ENCODE results near the gene COX15. TPM values are rescaled to one million over a fixed set of nuclear protein-coding genes. Genes with fewer than 3 reads are reported as not detected.
A peak's percentile ranks its signal among the peaks of the same experiment; 100 is the strongest.

Gene COX15
- total and polyA plus RNA-seq, 2 donors (not counting 1 experiment from before 2014, with no cell fraction given), result 13.9 to 39.5 TPM

DNA sequence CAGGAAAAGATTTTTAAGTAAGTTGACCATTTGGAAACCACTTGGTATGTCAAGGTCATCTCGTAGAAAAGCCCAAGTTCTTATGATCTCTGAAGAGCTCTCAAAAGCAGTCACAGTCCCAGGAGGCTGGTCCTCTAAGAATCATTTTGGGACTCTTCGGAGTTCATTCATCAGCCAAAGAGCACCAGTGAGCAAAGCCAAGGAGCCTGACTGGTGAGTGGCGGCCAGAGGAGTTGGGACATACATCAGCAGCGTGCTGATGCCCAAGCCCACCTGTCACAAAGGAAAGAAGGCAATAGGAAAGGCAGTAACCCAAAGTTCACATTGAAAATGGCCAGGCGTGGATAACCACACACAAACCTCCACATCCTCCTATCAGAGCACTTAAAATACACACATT, 17.5 kb downstream of the COX15 start:
- WGBS (ENCODE audit: insufficient coverage), result 100% methylated on average over 5 of the region's 5 CpGs
- ChIA-PET CTCF (interaction anchor here (0.7 to 4.6 kb wide), 8 partner anchors 12 to 326 kb away, joined by 3 to 28 read pairs (median 4); no protein-coding TSS in a partner anchor), POLR2A (no interaction called here)
- H3K4me1 Mint-ChIP-seq, result no peaks in the 10 kb centered on the region
- DNase-seq (no peak), ATAC-seq (ENCODE audit: low read depth) (no peak)
- Histone ChIP-seq H3K27me3 (replicated peaks in 1 of 4; ENCODE audit: control extremely low read depth in 1 of 4, control insufficient read depth in 3 of 4, insufficient read depth in 4 of 4, low read length in 3 of 4) (no peaks in the 10 kb centered on the region), H3K36me3 (replicated peaks in 1 of 2; ENCODE audit: control extremely low read depth in 1 of 2, control insufficient read depth in 1 of 2, extremely low read depth in 1 of 2, insufficient read depth in 2 of 2, low read length in 1 of 2) (peaks cover 20 to 47% of the 10 kb centered on the region in 2 experiments), H3K4me1 (ENCODE audit: control insufficient read depth in 2 of 2, insufficient read depth in 2 of 2, low read length in 2 of 2) (no peaks in the 10 kb centered on the region), H3K4me2 (replicated peaks; ENCODE audit: low read depth, low read length, poor library complexity, severe bottlenecking) (no peak overlapping the region), H3K79me2 (ENCODE audit: control insufficient read depth, insufficient read depth, low read length) (no peaks in the 10 kb centered on the region), H3K4me3 (ENCODE audit: control extremely low read depth in 1 of 5, extremely low read depth in 1 of 5, insufficient read depth in 1 of 5, low read depth in 2 of 5, low read length in 4 of 5) (no peak overlapping the region), H3K9ac (ENCODE audit: low read length) (no peak overlapping the region), H3K9me3 (ENCODE audit: control extremely low read depth in 1 of 3, control insufficient read depth in 2 of 3, insufficient read depth in 1 of 3, low read length in 2 of 3) (no peaks in the 10 kb centered on the region), H3K27ac (ENCODE audit: low read length in 2 of 2) (no peak overlapping the region), H4K20me1 (ENCODE audit: control insufficient read depth, insufficient read depth, low read length, poor library complexity, severe bottlenecking) (no peaks in the 10 kb centered on the region), H2AFZ (ENCODE audit: insufficient read depth, low read depth, low read length, poor library complexity, severe bottlenecking) (no peak overlapping the region)
- no peak overlapping the region for H3K27ac Mint-ChIP-seq
- H3K4me3 Mint-ChIP-seq, result no peak overlapping the region
- TF ChIP-seq, protein P1, sequence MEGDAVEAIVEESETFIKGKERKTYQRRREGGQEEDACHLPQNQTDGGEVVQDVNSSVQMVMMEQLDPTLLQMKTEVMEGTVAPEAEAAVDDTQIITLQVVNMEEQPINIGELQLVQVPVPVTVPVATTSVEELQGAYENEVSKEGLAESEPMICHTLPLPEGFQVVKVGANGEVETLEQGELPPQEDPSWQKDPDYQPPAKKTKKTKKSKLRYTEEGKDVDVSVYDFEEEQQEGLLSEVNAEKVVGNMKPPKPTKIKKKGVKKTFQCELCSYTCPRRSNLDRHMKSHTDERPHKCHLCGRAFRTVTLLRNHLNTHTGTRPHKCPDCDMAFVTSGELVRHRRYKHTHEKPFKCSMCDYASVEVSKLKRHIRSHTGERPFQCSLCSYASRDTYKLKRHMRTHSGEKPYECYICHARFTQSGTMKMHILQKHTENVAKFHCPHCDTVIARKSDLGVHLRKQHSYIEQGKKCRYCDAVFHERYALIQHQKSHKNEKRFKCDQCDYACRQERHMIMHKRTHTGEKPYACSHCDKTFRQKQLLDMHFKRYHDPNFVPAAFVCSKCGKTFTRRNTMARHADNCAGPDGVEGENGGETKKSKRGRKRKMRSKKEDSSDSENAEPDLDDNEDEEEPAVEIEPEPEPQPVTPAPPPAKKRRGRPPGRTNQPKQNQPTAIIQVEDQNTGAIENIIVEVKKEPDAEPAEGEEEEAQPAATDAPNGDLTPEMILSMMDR (IDR thresholded peaks at IDR 0.05), result no peak
- no peak for TF ChIP-seq EZH2 (IDR thresholded peaks at IDR 0.05; ENCODE audit: borderline replicate concordance, insufficient read depth, low read depth, low read length, poor library complexity, severe bottlenecking)
- no peaks in the 10 kb centered on the region for H3K9me3 Mint-ChIP-seq (ENCODE audit: insufficient read depth)
- intact Hi-C loops (cut with micrococcal nuclease), result loop anchor here (5.0 kb wide), 1 partner anchor 92 kb away; the partner anchor contains the start of gene SLC25A28
- no peaks in the 10 kb centered on the region for H3K27me3 Mint-ChIP-seq

DNA sequence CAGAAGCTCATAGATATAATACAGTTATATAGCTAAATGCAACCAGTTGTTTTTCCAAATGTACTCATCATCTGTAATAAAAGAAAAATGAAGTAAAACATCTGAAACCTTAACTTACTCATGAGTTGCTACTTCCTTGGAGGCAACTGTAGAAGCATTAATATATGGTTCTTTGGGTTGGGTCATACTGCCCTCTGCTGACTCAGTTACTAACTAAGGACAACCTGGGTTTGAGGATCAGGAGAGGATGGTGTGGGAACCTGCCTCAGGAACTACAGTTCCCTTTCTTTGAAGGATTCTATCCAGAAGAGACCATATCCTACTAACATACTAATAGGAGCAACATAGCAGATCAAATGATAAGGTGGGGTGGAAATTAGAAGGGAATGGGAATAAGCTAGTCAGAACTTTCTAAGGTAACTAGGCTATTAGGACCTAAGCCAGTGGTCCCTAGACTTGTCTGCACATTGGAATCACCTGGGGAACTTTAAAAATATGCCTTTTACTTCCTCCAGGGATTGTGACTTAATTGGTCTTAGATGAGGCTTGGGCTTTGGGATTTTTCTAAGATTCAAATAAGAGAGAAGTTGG, 20.7 kb downstream of the COX15 start:
- Mint-ChIP-seq H3K27me3 (no peaks in the 10 kb centered on the region), H3K4me1 (no peaks in the 10 kb centered on the region), H3K9me3 (ENCODE audit: insufficient read depth) (no peaks in the 10 kb centered on the region), H3K27ac (no peak overlapping the region), H3K4me3 (no peak overlapping the region)
- no peaks in the 10 kb centered on the region for H4K20me1 ChIP-seq (ENCODE audit: control insufficient read depth, insufficient read depth, low read length, poor library complexity, severe bottlenecking)
- no peak overlapping the region for H3K27ac ChIP-seq (ENCODE audit: low read length in 2 of 2)
- H3K4me1 ChIP-seq (ENCODE audit: control insufficient read depth in 2 of 2, insufficient read depth in 2 of 2, low read length in 2 of 2), result no peaks in the 10 kb centered on the region
- H3K36me3 ChIP-seq (replicated peaks in 1 of 2; ENCODE audit: control extremely low read depth in 1 of 2, control insufficient read depth in 1 of 2, extremely low read depth in 1 of 2, insufficient read depth in 2 of 2, low read length in 1 of 2), result peaks cover 13 to 30% of the 10 kb centered on the region in 2 experiments
- intact Hi-C loops (cut with micrococcal nuclease), result loop anchor here (1.0 to 5.0 kb wide), 4 partner anchors 89 to 319 kb away; partner anchors contain the start of gene SLC25A28
- H3K4me2 ChIP-seq (replicated peaks; ENCODE audit: low read depth, low read length, poor library complexity, severe bottlenecking), result no peak overlapping the region
- no peak for TF ChIP-seq EZH2 (IDR thresholded peaks at IDR 0.05; ENCODE audit: borderline replicate concordance, insufficient read depth, low read depth, low read length, poor library complexity, severe bottlenecking)
- TF ChIP-seq, protein P1 (IDR thresholded peaks at IDR 0.05), result peak; percentile 70
- no peaks in the 10 kb centered on the region for H3K9me3 ChIP-seq (ENCODE audit: control extremely low read depth in 1 of 3, control insufficient read depth in 2 of 3, insufficient read depth in 1 of 3, low read length in 2 of 3)
- ChIA-PET POLR2A (no interaction called here), CTCF (interaction anchor here (0.8 to 4.6 kb wide), 19 partner anchors 16 to 1245 kb away, joined by 3 to 32 read pairs (median 4); no protein-coding TSS in a partner anchor)
- H2AFZ ChIP-seq (ENCODE audit: insufficient read depth, low read depth, low read length, poor library complexity, severe bottlenecking), result no peak overlapping the region
- H3K79me2 ChIP-seq (ENCODE audit: control insufficient read depth, insufficient read depth, low read length), result no peaks in the 10 kb centered on the region
- H3K9ac ChIP-seq (ENCODE audit: low read length), result no peak overlapping the region
- no peak overlapping the region for H3K4me3 ChIP-seq (ENCODE audit: control extremely low read depth in 1 of 5, extremely low read depth in 1 of 5, insufficient read depth in 1 of 5, low read depth in 2 of 5, low read length in 4 of 5)
- ATAC-seq (ENCODE audit: low read depth), result peak; percentile 51
- DNase-seq, result peak; percentile 65
- H3K27me3 ChIP-seq (replicated peaks in 1 of 4; ENCODE audit: control extremely low read depth in 1 of 4, control insufficient read depth in 3 of 4, insufficient read depth in 4 of 4, low read length in 3 of 4), result no peaks in the 10 kb centered on the region
